ENCODE measurements around the gene EFCAB9. TPM values are rescaled to one million over a fixed set of nuclear protein-coding genes. Genes with fewer than 3 reads are reported as not detected.

Gene EFCAB9
- total and polyA plus RNA-seq, 2 donors (not counting 1 experiment from before 2014, with no cell fraction given), result not detected

GRCh38 chr5:172252501-172252900, 58.5 kb downstream of the EFCAB9 start:
- H3K36me3 ChIP-seq (ENCODE audit: control insufficient read depth, insufficient read depth, low read length), result peaks cover 3% of the 10 kb centered on the region
- H3K4me2 ChIP-seq (ENCODE audit: extremely low read depth, insufficient read depth, low read length), result no peak overlapping the region
- H3K9me3 ChIP-seq (ENCODE audit: control insufficient read depth, insufficient read depth, low read depth, low read length), result no peaks in the 10 kb centered on the region
- no peaks in the 10 kb centered on the region for H3K4me1 ChIP-seq (ENCODE audit: control insufficient read depth, extremely low read depth, insufficient read depth, low read length)
- H3K79me2 ChIP-seq (ENCODE audit: control insufficient read depth, insufficient read depth, low read length), result no peaks in the 10 kb centered on the region
- H3K27me3 ChIP-seq (ENCODE audit: control insufficient read depth, insufficient read depth, low read length), result no peaks in the 10 kb centered on the region
- H2AFZ ChIP-seq (ENCODE audit: low read length), result no peak overlapping the region
- no peak overlapping the region for H3K4me3 ChIP-seq (replicated peaks in 1 of 4; ENCODE audit: control extremely low read depth in 1 of 4, insufficient read depth in 1 of 4, low read depth in 3 of 4, low read length in 4 of 4)
- no peaks in the 10 kb centered on the region for H4K20me1 ChIP-seq (ENCODE audit: control insufficient read depth, extremely low read depth, insufficient read depth, low read length)
- no peak for TF ChIP-seq CTCF (conservative IDR thresholded peaks at IDR 0.05 in 1 of 2, IDR thresholded peaks at IDR 0.05 in 1 of 2; ENCODE audit: low read depth in 1 of 2, low read length in 2 of 2)
- no peak for DNase-seq (ENCODE audit: low read depth in 2 of 2)
- no peak overlapping the region for H3K9ac ChIP-seq (ENCODE audit: insufficient read depth, low read length)
- no peak overlapping the region for H3K27ac ChIP-seq (ENCODE audit: insufficient read depth, low read length)

Other genes starting within 250 kb of the EFCAB9 start
- 96.3 and 113 TPM in 2 replicates for gene FBXW11, start 187.5 kb upstream of the EFCAB9 start, total RNA-seq
- 42.7 and 52.6 TPM in 2 replicates for gene FBXW11, start 187.5 kb upstream of the EFCAB9 start, polyA plus RNA-seq
- 8.5 and 16.0 TPM in 2 replicates for gene STK10, start 5.9 kb upstream of the EFCAB9 start, total RNA-seq
- gene STK10, start 5.9 kb upstream of the EFCAB9 start, polyA plus RNA-seq, result 8.9 and 11.5 TPM in 2 replicates
- 24.9 and 26.7 TPM in 2 replicates for gene UBTD2, start 89.6 kb downstream of the EFCAB9 start, total RNA-seq
- gene UBTD2, start 89.6 kb downstream of the EFCAB9 start, polyA plus RNA-seq, result 22.6 and 29.8 TPM in 2 replicates